ENCODE data around the gene SPAG8.

The SPAG8 gene

DNA sequence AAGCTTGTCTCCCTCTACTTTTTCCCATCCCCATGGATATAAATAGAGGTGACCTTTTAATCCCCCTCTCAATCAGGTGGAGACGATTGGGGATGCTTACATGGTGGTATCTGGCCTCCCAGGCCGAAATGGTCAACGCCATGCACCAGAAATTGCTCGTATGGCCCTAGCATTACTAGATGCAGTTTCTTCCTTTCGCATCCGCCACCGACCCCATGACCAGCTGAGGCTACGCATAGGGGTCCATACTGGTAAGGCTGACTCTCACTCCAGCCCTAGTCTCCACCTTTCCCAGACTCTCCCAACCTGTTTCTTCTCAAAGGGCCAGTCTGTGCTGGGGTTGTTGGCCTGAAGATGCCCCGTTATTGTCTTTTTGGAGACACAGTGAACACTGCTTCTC is 3.6 kb downstream of the SPAG8 start:
- no peak for DNase-seq

DNA sequence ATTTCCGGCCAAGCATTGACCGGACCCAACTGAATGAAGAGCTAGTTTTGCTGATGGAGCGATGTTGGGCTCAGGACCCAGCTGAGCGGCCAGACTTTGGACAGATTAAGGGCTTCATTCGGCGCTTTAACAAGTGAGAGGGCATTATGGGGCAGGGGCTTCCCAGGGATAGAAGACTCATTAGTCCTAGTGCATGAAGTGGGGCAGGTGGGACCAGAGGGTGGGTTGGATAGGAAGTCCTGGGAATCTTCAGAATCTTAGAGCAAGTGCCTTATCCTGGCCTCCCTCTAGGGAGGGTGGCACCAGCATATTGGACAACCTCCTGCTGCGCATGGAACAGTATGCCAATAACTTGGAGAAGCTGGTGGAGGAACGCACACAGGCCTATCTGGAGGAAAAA is 6.0 kb downstream of the SPAG8 start:
- DNase-seq, result no peak

DNA sequence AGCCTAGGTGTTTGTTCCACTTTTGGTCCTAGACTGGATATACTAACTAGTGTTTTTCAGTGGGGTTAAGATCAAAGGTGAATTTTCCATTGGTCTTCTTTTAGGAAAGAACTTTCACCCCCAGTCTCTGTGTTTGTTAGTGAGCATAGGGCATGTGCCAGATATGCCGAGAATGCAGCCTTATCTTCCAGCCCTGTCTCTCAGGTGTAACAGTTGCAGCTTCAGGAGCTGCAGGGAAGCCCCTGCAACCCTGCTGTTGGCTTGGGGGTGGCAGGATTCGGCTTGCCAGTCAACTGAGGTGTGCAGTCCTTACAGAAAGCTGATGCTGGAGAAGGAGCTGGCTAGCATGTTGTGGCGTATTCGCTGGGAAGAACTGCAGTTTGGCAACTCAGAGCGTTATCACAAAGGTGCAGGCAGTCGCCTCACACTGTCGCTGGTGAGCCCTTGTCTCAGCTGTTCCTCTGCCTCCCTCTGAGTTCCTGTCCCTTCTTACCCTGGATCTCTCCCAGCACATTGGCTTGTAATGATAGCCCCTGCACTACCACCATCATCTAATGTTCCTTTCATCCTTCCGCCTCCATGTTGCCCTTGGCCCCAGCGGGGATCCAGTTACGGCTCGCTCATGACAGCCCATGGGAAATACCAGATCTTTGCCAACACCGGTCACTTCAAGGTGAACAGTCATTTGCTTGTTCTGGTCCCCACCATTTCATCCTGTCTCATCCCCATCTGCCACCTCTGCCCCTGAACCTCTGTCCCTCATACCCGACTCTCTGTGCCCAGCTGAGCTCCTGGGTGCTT is 10.5 kb downstream of the SPAG8 start:
- no peak for DNase-seq

DNA sequence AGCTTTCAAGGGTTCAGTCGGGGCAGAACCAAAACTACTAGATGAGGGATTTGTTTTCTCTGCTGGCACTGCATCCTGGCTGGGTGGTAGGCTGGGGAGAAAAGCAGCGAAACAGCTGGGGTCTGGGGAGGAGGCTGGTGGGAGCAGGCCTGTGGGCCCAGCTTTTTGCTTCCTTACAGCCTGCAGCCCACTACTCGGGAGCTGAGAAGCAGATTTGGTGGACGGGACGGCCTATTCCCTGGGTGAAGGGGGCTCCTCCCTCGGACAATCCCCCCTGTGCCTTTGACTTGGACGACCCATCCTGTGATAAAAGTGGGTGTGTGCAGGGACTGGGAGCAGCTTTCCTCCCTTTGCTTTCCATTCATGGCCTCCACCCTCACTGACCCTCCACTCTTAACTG is 11.5 kb downstream of the SPAG8 start:
- DNase-seq, result no peak

DNA sequence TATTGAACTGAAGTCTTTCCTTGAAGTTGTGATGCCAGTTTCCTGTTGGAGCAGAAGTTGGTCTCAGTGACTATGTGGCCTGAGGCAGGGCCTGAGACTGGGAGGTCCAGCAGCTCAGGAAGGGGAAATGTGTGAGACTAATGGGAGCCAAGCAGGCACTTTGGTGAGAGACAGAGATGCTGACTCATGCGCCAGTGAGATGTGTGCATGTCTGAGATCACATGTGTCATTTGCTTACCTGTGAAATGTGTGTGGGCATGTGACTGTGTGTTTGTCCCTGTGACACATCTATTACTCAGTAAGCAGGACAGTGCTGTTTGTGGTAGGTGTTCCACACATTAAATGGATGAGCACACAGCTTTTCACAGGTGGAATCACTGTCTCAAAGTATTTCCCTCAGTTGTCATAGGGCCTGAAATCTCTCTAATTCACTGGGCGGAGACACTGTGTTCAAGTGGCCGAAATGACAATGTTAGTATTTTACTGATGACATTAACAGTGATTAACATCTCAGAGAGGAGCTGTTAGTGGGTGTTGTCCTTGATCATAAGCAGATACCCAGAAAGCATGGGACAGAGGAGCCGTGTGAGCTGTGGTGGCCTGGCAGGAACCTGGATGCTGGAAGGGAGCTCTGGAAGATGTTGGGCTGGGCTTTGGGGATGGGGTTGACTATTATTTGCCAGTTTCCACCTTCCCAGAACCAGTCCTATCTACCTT is 13.2 kb downstream of the SPAG8 start:
- peak in 3 of 4 experiments; percentile 27 to 46 (median 31) for DNase-seq

DNA sequence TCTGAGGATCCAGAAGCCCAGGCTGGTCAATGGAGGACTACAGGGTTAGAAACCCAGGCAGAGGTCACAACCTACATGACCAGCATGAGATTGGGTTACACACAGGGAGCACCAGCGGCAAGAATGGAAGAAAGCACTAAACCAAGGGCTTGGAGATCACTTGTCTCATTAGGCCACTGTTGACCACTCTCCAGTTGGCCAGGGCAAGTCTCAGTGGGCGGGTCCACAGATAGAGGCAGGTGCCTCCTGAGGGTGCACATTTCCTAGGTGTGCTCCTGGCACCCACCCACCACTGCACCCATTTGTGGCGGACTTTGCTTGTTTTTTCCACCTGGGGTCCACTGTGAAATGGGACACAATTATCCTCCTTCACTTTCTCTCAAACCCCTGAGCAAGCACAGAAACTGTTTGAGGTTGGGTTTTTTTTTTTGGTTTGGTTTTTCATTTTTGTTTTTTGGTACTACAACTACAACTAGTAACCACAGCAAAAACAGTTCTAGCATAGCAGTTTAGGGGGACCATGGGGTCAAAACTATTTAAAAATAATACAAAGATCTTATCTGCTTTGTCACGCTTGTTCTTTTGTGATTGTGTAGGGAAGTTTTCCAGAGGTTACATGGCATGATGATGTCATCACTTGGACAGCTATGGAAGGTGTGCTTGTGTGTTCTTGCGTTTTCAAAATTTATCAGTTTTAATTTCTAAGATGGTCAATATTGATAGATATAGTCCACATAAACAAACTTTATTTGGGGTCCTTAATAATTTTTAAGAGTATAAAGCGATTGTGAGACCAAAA is 14.6 kb downstream of the SPAG8 start:
- DNase-seq, result no peak

DNA sequence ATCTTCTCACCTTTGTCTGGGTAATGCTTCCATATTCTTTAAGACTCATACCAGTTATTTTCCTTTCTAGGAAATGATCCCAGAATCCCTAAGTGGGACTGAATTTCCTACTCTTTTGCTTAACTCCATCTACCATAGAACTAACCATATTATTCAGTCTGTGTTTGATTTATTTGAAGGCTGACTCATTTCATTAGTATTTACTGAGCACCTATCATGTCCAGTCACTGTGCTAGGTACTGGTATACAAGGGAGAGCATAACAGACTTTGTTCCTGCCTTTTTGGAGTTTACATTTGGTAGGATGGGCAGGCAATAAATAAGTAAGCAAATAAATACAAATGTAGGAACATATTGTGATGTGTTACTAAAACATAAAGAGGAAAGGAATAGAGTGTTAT is 16.4 kb downstream of the SPAG8 start:
- no peak for DNase-seq

DNA sequence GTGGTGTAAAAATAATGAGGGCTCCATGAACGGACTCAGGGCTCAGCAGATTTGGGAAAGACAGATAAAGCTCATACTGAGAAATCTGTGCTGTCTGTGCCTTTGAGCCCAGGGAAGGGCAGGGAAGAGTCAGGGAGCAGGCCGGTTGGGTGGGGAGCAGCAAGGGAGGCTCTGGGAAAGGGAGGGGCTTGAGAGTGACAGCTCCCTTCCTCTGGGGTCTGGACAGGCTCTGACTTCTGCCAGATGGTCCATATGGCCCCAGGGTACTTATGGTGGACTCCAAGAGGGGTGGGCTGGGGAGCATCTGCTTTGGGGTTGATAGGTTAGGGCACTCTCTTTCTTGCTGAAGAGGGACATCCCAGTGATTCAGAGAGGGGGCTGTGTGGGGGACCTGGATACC is 18.6 kb downstream of the SPAG8 start:
- DNase-seq, result no peak

DNA sequence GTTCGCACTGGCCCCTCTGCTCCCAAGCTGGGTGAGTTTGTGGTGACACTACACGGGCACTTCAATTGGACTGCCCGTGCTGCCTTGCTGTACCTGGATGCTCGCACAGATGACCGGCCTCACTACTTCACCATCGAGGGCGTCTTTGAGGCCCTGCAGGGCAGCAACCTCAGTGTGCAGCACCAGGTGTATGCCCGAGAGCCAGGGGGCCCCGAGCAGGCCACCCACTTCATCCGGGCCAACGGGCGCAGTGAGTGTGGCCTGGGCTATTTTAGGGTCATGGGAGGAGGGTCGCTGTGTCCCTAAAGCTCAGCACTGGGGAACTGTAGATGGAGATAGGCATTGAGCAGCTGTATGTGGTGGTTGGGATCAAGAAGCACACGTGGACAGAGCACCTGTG is 19.2 kb downstream of the SPAG8 start:
- no peak for DNase-seq

DNA sequence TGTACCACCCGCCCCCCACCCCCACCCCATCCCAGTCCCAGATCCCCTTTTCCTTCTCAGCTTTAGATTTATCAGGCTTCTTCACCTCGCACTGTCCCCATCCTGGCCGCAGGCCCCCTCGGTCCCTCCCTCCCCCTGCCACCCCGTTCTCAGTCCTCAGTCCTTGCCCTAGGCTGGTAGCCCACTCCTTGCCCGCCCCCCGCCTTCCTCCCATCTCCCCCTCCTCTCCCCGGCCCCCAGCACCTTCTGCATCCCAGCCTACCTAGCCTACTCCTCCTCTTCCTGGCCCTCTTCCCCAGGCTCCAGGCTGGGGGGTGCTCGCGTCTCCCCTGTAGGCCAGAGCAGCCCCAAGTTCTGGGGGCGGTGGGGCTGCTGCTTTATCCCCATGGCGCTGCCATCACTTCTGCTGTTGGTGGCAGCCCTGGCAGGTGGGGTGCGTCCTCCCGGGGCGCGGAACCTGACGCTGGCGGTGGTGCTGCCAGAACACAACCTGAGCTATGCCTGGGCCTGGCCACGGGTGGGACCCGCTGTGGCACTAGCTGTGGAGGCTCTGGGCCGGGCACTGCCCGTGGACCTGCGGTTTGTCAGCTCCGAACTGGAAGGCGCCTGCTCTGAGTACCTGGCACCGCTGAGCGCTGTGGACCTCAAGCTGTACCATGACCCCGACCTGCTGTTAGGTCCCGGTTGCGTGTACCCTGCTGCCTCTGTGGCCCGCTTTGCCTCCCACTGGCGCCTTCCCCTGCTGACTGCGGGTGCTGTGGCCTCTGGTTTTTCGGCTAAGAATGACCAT is 19.8 kb downstream of the SPAG8 start:
- no peak for DNase-seq

DNA sequence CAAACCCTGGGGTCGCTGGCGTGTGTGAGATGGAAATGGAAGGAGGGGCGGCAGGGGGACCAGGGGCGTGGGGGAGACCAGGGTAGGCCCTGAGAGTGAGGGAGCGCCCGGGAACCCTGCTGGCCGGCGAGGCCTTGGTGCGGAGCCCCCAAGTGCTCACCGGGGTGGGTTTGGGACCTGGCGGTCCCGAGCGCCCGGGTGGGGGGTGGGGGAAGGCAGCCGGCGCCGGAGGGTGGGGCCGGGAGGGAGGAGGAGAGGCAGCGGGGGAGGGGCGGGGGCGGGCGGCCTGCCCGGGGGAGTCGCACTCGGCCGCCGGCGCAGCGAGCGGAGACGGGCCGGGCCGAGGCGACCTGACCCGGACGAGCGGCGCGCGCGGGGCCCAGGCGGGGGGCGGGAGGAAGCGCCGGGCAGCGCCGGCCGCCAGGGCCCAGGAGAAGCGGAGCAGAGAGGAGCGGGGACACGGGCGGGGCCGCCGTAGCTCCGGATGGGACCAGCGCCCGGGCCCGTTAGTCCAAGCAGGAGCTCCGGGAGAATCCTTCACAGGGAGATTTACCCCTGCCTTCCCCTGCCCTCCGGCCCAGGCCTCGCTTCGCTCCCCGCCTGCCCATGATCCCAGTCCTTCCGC is 20.7 kb downstream of the SPAG8 start, which contains the start of gene NPR2:
NPR2 (plus strand) TSS at position 295 of the 625 bp plus-strand sequence. CDS start 818 bp downstream, outside the sequence.
- peak in 2 of 4 experiments; percentile 40 to 59 for DNase-seq

DNA sequence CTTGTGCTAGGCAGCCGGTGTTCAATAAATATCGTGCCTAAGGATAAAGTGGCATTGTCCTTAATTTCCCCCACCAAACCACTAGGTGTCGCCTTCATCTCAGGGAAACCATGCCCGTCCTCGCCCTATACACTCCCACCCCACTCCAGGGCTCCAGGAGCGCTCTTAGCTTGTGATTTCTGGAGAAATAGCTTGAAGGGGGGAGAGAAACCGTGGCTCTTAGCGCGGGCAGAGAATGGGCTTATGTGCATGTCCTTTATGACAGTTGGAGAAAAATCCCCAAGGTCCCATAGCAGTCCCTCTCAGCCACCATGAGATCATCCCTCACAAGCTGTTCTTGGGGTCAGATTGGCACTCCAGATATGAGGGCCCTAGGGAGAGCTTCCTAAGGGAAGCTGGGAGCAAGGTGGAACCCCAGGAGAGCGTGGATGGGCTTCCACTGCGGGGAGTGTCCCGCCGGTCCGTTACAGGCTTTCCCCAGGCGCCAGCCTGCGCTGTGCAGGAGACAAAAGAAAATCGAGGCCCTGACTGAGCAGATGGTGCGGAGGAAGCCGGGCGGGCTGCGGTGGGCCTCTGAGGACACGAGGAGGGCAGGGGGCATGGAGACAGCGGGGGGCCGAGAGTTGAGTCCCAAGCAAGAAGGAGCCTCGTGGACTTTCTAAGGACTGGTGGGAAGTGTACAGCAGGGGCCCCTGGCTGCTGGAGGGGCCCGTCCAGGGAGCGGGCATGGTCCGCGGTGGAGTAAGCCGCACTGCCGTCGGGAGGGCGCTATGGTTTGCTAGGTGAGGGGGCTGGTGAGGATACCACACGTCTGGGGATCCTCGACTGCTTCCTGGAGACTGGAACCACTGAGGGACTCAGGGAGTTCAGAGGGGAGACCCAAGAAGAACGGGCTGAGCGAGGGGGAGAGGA is 21.4 kb downstream of the SPAG8 start:
- DNase-seq, result peak; percentile 68 to 84 (median 75)

DNA sequence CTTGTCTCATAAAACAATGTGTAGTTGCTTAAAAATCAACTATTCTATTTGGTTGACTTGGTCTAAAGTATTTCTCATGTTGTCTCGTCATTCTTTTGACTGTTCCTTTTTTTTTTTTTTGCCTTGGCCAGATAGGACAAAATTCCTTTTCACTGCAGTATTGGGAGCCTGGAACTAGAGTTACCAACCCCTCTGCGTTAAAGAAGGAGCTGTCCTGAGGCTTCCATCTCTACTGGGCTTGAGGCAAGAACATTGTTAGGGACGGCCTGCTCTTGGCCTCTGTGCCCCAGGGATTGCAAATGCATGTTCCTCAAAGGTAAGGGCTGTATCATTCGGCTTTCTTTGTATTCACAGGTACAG is 22.1 kb downstream of the SPAG8 start:
- no peak for DNase-seq

DNA sequence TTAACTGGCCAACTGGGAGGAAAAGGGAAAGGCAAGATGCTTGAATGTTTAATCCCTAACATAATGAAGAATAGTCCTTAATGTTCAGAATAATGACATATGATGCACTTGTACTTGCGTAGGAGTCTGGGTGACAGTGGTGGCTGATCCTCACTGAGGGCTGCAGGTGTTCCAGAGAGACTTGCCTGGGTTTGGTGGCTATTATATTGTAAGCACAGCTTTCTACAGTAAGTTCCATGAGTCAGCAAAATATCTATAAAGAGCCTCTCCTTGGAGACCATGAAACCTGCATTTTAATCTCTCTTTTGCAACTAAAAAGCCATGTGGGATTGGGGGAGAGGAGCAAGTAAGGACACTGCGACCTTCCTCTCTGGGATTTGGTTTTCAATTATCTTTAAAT is 22.5 kb downstream of the SPAG8 start:
- DNase-seq, result no peak

DNA sequence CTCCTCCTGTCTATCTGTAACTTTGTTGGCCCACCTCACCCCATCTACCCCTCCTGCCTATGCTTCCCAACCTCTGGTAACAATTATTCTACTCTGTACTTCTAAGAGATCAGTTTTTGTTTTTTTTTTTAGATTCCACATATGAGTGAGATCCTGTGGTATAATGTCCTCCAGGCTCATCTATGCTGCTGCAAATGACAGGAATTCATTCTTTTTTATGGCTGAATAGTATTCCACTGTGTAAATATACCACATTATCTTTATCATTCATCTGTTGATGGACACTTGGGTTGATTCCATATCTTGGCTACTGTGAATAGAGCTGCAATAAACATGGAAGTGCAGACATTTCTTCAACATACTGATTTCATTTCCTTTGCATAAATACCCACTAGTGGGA is 28.6 kb downstream of the SPAG8 start:
- DNase-seq, result no peak

DNA sequence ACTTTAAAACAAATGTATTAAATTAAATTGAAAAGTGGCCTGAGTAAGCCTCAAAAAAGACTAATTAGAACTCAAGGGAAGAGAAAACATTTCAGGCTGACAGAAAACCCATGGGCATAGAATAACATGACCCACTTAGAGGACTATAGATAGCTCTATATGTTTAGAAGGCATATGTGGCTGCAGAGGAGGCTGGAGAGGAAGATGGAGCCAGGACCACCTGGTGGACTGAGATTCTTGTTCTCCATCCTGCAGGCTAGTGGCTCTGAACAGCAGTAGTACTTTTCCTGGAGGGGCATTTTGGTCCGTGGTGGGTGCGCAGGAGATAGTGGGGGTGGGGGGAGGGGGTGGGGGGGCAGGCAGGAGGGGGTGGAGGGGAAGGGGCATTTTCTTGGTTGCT is 31.0 kb downstream of the SPAG8 start:
- DNase-seq, result no peak

DNA sequence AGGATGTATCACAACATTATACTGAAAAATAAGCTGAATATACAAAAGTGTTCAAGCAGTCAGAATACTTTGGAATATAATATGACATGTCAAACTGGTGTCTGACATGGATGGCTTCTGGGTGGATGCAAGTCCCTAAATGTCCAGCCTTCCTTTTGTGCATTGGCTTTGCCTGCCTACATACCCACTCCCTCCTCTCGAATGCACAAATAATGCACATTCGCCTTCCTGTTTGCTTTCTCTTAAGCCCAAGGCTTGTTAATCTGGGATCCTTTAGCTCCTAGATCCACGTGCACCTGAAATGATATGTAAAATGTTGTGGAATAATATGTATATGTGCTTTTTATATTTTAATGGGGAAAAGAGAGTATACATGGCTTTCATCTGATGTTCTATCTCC is 33.6 kb downstream of the SPAG8 start:
- DNase-seq, result no peak

DNA sequence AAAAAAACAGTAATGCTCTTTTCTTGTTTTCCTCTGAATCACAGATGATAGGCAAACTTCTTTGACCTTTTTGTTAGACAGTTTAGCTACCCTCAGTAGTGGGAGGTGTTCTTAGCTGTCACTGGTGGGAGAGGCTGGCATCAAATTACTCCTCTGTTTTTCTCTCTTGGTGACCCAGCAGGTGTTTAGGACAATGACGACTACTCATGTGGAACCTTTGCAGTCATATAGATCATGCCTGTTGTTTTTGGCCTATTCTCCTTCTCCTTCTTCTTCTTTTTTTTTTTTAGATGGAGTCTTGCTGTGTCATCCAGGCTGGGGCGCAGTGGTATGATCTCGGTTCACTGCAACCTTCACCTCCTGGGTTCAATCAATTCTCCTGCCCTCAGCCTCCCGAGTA is 36.0 kb downstream of the SPAG8 start:
- peak in 1 of 4 experiments; percentile 36 for DNase-seq

DNA sequence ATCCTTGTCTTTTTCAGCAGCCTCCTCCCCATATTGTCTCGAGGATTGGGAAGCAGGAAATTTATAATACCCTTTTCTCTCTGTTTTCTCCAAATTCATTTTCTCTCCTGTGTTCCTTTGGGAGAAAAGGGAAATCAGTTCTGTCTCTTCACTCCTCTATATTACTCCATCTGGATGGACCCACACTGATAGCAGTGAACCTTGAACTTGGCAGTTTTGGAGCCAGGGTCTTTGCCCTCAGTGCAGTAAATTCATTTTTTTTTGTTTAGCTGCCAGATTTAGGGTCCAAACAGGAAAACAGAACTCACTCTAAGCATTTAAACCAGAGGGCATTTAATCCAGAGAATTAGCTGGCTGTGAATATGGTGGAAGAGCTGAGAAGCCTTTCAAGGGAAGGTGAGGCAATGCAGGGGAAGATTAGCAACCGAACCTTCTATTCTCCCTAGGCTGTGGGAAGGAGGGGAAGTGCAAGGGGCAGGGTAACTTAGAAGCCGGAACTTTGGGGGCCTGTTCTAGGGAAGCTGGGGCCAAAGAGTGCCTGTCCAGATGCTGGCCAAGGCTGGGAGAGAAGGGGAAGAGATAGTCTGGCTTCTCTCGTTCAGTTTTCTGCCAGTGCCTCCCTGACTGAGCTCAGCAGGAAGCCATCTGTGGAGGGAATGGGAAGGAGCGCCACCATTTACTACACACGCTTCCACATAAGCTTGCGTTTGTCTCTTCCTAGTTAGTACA is 37.0 kb downstream of the SPAG8 start:
- DNase-seq, result peak; percentile 77 to 87 (median 84)

DNA sequence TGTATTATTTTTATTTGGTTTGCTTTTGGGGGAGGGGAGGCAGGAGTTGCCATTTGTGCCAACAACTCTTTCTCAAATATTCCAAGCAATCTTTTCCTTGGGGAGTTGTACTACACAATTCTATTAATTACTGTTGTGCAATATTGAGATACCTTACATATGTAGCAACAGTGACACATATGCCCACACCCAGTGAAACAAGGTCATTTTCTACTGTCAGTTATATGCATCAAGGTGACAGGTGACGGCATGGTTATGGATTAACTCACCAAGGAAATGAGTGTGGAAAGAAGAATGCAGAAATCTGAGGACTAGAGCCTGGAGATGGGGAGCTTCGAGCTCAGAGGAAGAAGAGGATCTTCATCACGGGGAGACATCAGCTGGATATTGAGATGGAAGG is 40.1 kb downstream of the SPAG8 start:
- DNase-seq, result no peak
